Breast epithelium (tissue), 3 donors: ENCODE data around the gene ZNF148.

Experiments
- POLR2A ChIP-seq: fragments of 450-650 bp; IDR thresholded peaks from one replicate; pipeline ENCODE4 v1.6.1; 2016; ENCODE audit warnings: antibody characterized with exemption, mild to moderate bottlenecking, moderate library complexity
- TF ChIP-seq, protein P1 (sequence below), 3 donors: fragments of 450-650 bp; IDR thresholded peaks; one replicate each; pipeline ENCODE4 v1.5.1; 2016 to 2017; ENCODE audit warnings: antibody characterized with exemption in 3 of 3, mild to moderate bottlenecking in 3 of 3, moderate library complexity in 3 of 3

DNA sequence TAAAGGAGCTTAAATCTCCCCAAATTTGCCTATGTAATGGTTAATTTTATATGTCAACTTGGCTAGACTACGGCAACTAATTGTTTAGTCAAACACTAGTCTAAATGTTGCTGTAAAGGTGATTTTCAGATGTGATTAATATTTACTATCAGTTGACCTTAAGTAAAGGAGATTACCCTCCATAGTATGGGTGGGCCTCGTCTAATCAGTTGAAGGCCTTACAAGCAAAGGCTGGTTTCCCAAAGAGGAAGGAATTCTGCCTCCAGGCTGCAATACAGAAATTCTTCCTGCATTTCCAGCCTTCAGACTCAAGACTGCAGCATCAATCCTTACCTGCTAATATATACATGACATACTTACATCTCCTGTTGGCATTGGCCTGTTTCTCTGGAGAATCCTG lies 186.2 kb downstream of the ZNF148 start:
- TF ChIP-seq, protein P1, sequence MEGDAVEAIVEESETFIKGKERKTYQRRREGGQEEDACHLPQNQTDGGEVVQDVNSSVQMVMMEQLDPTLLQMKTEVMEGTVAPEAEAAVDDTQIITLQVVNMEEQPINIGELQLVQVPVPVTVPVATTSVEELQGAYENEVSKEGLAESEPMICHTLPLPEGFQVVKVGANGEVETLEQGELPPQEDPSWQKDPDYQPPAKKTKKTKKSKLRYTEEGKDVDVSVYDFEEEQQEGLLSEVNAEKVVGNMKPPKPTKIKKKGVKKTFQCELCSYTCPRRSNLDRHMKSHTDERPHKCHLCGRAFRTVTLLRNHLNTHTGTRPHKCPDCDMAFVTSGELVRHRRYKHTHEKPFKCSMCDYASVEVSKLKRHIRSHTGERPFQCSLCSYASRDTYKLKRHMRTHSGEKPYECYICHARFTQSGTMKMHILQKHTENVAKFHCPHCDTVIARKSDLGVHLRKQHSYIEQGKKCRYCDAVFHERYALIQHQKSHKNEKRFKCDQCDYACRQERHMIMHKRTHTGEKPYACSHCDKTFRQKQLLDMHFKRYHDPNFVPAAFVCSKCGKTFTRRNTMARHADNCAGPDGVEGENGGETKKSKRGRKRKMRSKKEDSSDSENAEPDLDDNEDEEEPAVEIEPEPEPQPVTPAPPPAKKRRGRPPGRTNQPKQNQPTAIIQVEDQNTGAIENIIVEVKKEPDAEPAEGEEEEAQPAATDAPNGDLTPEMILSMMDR (IDR thresholded peaks at IDR 0.05) = no peak
- TF ChIP-seq POLR2A = no peak
